NCI-H2081 treated with DMSO at 0.1 percent for 48 hours (cell line): ENCODE data around the gene HAPLN2.
"Not testable (repeated sequence)": the region's sequence is repeated elsewhere in the genome, so short reads cannot be mapped to it uniquely, and the experiment has no call there.

ENCODE experiments used
- DNase-seq: peaks from one replicate; lab custom pipeline; 2025; lab: John Stamatoyannopoulos, UW

Gene HAPLN2

GRCh38 chr1:156622581-156623297 is 3.5 kb downstream of the HAPLN2 start:
- no peak for DNase-seq

DNA sequence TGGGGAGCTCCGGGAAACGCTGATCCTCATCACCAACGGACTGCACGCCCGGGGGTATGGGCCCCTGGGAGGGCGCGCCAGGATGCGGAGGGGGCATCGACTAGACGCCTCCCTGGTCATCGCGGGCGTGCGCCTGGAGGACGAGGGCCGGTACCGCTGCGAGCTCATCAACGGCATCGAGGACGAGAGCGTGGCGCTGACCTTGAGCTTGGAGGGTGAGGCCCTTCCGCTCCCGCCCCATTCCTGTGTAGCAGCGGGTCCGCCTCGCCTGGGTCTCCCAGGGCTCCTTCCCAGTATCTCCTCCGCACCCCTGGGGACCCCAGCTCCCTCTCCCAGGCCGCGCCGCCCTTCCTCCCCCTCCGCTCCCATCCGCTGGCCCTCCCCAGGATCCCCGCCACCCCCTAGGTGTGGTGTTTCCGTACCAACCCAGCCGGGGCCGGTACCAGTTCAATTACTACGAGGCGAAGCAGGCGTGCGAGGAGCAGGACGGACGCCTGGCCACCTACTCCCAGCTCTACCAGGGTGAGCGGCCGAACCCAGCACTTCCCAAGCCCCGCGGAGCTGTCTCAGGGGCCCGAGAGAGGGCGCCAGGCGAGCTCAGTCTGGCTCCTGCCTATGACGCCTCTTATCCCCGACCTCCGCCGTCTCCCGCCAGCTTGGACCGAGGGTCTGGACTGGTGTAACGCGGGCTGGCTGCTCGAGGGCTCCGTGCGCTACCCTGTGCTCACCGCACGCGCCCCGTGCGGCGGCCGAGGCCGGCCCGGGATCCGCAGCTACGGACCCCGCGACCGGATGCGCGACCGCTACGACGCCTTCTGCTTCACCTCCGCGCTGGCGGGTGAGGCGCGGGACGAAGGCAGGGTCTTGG is 5.0 kb downstream of the HAPLN2 start:
- peak; percentile 40 for DNase-seq

DNA sequence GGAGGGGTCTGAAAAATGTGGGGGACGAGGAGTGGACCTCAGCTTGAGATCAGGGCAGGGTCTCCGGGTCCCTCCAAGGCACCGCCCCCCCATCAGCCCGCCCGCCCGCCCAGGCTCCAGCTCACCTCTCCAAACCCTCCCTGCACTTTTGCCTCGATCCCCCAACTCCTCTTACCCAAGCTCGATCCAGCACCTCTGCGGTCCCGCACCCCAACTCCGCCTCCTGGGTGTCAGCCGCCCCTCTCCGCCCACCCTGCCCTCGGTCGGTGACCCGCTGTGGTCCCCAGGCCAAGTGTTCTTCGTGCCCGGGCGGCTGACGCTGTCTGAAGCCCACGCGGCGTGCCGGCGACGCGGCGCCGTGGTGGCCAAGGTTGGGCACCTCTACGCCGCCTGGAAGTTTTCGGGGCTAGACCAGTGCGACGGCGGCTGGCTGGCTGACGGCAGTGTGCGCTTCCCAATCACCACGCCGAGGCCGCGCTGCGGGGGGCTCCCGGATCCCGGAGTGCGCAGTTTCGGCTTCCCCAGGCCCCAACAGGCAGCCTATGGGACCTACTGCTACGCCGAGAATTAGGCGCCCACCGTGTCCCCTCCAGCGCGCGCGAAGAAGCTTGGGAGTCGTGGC is 5.7 kb downstream of the HAPLN2 start:
- no peak for DNase-seq

DNA sequence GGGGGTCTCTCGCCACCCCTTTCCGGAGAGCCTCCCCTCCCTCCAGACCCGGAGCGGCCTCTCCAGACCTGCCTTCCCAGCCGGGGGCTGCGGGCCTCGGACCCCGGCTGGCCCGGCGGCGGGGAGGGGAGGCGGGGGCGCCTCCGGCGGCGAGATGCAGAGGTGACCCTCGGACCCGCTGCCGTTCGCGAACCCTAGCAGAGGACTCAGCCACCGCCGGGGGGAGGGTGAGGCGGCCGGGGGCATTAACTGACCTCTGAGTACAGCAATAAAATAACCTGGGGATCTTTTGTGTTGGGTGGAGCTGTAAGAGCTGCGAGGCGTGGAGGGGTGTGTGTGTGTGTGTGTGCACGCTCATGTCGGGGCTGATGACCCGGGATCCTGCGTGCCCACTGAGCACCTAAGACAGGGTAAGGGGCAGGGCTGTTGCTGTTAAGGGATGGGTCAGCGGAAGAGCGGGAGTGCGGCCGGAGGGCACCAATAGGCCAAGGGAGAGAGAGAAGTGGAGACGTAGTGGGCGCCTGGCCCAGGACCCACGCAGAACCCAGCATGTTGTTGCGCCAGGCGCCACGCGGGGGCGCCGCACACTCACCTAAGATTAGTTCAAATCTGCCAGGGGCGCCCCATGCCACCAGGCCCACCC is 6.3 kb downstream of the HAPLN2 start:
- no peak for DNase-seq

DNA sequence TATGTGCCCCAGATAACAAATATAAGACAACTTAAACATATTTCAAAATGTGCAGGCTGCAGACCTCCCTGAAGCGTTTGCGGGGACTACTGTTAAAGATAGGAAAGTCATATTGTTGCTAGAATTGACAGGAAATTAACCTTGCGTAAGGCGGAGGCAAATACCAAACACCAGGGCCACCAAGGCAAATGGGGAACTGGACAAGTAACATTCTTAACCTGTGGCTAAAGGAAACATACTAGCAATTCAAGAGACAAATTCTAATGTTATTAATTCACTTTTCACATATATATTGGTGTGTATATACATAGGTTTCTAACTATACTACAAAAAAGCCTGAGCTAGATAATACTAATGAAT is 6.8 kb downstream of the HAPLN2 start:
- no peak for DNase-seq

DNA sequence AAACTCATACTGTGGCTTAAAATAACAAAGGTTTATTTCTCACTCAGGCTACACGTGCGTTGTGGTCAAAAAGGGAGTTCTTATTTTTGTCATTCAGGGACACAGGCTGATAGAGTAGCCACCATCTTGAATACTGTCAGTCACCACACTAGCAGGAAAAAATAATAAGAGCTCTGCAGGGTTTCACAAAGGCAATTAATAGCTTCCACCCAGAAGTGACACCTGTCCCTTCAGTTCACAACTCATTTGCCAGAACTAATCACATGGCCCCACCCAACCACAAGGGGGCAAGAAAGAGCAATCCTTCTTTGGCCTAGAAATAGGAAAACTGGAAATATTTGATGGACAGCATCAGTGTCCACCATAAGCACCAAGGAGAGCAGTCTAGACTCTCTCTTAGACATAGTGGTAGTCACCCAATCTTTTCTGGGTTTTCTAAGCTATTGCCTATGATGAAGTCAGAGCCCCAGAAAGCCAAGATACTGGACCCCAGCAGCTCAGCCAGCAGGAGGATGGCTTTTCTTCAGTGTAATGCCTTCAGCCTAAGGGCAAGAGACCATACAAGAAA is 8.2 kb downstream of the HAPLN2 start:
- no peak for DNase-seq

DNA sequence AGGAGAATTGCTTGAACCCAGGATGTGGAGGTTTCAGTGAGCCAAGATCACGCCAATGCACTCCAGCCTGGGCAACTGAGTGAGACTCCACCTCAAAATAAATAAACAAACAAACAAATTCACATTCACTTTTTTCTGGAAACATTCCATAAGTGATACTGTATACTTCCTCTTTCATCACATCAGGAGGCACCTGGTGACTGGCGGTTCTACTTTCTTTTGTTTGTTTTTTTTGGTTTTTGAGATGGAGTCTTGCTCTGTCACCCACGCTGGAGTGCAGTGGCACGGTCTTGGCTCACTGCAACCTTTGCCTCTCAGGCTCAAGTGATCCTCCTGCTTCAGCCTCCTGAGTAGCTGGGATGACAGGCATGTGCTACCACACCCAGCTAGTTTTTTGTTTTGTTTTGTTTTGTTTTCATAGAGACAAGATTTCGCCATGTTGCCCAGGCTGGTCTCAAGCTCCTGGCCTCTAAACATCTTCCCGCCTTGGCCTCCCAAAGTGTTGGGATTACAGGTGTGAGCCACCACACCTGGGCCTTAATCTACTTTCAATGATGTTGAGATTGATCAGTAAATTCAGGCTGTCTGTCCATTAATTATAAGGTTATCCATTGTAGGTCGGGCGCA is 10.7 kb downstream of the HAPLN2 start:
- DNase-seq: no peak

DNA sequence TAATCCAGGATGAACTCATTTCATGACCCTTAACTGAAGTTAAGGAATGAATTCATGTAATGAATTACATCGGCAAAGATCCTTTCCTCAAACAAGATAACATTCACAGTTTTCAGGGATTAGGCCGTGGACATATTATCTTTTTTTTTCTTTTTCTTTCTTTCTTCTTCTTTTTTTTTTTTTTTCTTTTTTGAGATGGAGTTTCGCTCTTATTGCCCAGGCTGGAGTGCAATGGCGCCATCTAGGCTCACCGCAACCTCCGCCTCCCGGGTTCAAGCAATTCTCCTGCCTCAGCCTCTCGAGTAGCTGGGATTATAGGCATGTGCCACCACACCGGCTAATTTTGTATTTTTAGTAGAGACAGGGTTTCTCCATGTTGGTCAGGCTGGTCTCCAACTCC is 11.9 kb downstream of the HAPLN2 start:
- DNase-seq: not testable (repeated sequence)

DNA sequence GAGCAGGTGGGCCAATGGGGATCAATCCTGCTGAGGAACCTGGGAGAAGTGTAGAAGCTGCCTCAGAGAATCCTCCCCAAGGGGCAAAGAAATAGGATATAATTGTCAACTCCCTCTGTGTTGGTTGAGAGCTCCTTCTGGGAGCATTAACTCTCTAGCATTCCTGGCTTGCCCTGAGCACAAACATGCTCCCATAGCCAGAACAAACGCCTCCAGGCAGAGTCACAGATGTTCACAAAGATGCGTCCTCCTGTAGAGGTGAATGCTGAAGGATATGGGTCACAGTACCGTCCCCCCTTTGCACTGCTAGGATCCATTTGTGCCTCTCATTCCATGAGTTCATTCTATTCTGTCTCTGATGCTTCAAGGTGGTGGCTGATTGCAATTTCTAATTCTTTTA is 13.1 kb downstream of the HAPLN2 start:
- no peak for DNase-seq

DNA sequence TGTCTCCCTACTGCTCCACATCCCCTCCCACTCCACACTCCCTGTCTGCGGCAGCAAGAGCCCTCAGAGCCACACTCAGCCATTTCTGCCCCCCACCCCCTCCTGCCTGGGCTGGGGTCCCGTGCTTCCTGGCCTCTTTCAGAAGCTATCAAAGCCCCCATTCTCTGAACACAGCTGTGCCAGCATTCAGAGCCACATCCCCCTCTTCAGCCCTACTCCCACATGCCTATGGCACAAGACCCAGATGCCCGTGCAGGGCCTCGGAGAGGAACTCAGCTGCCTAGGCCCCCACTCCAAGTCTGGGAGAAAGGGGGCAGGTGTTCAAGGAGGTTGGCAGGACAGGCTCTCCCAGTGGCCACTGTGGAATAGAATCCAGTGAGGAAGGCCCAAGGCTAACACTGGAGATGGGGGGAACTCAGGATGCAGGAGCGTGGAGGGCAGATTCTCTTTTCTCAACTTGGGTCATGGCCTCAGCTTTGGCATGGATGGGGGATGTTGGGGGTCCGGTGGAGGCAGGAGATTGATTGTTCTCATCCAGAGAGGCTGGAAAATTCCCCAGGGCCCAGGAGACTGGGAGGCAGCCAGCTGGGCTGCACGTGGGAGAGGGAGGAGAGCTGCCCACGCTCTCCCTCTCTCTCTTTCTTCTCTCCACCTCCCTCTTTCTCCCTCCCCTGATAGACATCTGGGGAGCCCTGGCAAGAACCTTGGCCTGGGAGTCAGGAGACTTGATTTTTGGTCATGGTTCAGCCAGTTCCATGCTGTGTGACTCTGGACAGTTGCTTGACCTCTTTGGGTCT is 19.2 kb downstream of the HAPLN2 start:
- no peak for DNase-seq

GRCh38 chr1:156639601-156640101 is 20.4 kb downstream of the HAPLN2 start:
- no peak for DNase-seq

DNA sequence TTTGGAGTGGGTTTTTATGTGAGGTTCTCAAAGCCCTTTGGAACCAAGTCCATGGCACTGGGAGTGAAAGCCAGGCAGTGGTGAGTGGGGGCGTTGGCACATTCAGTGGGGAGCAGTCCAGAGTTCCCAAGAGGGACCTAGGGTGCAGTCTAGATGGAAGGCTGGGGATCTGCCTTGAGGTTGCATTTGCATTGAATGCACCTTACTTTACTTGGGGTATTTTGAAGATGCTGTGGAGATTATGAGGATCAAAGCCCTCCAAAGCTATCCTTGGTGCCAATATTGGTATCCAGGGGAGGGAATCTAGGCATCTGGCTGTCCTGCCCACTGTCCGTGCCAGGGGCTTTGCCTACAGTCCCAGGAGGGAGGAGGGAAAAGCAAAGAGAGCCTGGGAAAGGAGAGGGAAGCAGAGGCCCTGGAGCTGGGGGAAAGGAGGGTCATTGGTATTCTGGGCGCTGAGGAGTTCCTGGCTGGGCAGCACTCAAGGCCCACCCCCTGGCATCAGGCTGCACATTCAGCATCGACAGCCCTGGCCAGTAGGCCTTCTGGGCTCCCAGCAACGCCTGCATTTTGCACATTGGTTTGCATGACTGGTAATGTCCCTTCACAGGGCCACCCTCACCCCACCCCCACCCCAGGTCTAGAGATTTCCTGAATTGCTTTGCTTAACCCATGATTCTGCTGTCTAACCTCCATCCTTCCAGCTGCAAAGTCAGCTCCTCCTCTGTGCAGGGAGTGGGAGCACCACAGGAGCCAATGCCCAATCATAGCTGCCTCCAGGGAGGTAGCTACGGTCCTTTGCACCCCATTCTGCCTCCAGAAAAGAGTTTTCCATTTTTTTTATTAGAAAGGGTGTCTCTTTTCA is 21.9 kb downstream of the HAPLN2 start:
- DNase-seq: no peak

GRCh38 chr1:156641761-156642264 is 22.6 kb downstream of the HAPLN2 start, which contains the start of gene BCAN:
TSS of gene BCAN (plus strand) at chr1:156642117. CDS start at chr1:156646055, 3,938 bp downstream.
- DNase-seq: no peak

- no peak for DNase-seq
These were observed 23.2 kb downstream of the HAPLN2 start for GRCh38 chr1:156642265-156643048.

DNA sequence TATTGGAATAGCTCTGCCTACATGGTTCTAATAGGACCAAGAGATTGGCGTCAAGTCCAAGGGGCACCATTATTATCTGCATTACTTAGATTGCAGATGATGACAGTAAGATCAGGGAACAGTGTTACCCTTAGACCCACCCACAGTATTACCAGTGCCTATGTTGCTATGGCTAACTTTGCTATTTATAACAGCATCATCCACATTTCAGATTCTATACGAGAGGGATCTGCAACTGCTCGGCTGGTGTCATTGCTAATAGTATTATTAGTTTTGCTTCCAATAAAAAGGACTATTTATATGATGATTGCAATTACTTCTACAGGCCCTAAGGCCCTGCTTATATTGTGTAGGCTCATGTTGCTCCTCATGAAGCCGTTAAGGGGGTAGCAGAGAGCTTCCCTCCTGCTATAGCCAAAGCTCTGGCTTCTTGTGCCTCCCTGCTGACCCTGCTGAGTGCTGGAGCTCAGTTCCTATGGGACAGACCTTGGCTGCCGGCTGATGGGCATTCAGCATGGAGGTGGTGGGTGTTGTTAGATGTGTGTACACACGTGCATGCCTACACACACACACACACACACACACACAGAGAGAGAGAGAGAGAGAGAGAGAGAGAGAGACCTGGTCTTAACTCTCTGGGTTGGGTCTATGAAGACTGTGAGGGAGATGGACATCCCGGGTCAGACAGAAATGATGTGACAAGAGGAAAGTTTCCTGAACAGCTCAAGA is 24.0 kb downstream of the HAPLN2 start:
- DNase-seq: no peak

DNA sequence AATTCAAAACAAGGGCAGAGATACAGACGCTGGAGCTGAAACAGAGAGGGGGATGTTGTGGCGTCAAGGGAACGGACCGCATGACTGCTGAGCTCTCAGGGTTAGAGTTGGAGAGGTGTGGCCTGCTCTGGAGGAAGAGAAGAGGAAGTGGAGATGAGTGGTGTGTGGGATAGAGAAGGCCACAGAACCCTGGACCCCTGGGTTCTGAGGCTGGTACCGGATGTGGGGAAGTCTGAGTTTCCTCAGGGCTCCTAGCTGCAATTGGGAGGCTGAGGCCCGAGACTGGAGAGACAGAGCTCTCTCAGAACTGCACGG is 24.5 kb downstream of the HAPLN2 start:
- DNase-seq: no peak

DNA sequence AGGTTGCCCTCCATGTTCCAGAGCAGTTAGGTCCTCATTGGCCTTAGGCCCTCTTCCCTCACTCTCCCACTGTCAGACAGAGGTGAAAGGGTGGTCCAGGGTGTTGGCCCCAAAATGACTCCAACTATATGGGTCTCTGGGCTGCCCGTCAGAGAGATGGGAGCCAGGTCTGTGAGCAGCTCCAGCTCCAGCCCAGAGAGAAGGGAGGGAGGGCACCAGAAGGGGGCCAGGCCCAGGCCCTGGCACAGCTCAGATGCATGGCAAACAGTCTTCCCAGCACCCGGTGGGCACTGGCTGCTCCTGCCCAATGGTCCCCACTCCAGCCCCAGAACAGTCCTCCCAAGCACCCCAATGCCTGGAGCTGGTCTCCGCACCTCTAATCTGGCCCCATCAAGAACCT is 24.9 kb downstream of the HAPLN2 start:
- DNase-seq: no peak

DNA sequence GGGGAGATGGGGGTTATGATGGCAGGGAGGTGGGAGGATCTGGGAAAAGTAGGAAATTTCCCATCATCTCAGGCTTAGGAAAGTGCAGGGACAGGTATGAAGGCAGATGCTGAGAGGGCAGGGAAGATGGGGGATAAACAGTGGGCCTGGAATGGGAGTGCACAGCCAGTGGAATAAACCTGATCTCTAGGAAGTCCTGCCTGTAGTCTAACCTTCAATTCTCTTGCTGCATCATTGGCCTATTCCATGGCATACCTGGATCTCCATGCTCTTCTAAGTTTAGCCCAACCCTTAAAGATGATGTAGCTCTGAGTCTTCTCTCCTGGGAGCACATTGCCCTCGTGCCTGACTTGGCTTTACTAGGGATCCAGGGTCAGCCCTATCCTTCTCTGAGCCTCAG is 25.4 kb downstream of the HAPLN2 start:
- DNase-seq: no peak
